K562 (cell line): ENCODE results near the gene PLXNB3. TPM values are rescaled to one million over a fixed set of nuclear protein-coding genes. Genes with fewer than 3 reads are reported as not detected.

ENCODE experiments used
- ATAC-seq: fragments of 200-7000 bp; cut with Tn5 transposase; 3 replicates; pipeline ENCODE4 v1.9.1; 2020; ENCODE audit warnings: moderate library complexity
- BruUV-seq: library from RNA; stranded (reverse); fragments of 400-500 nt; replicated peaks from 2 replicates; lab custom pipeline; 2021; lab: Mats Ljungman, UMichigan
- CTCF ChIA-PET: fragments of 300-600 bp; formaldehyde crosslinking; extraction: SDS; loops from one replicate; lab custom pipeline; 2021; ENCODE audit warnings: low intra/inter-chr PET ratio; lab: Yijun Ruan, JAX
- POLR2A ChIA-PET: fragments of 300-600, 350-650 bp; sonication (Branson Sonifier 250); formaldehyde crosslinking; extraction: SDS; loops from one replicate; lab custom pipeline; 2021; ENCODE audit warnings: antibody characterized with exemption, inconsistent platforms; lab: Yijun Ruan, JAX
- DNase-seq, 4 experiments: peaks; one replicate each; pipeline versions ENCODE4 v3.0.0 to v3.0.0-alpha.2; 2011 to 2018; ENCODE audit warnings: low spot score in 3 of 4, mixed read lengths in 3 of 4; ENCODE audit errors: extremely low read depth in 1 of 4
- FAIRE-seq: peaks from 2 replicates; lab custom pipeline; 2011; peaks lifted over from hg19 to GRCh38; lab: Jason Lieb, UNC
- H2AFZ ChIP-seq: 2 replicates; pipeline ENCODE4 v1.6.0; 2011; ENCODE audit warnings: low read depth, low read length, control low read depth, inconsistent platforms
- H3K27ac ChIP-seq: fragments of 200-600 bp; 3 replicates; pipeline ENCODE4 v1.8.0; 2011; ENCODE audit warnings: low read depth, mild to moderate bottlenecking, control low read depth, inconsistent platforms, low read length, moderate library complexity, mixed read lengths; ENCODE audit errors: extremely low read depth
- H3K27me3 ChIP-seq, 2 experiments: fragments of 300-600 bp in 1 of 2; 2 replicates in 1 of 2; 3 replicates in 1 of 2; pipeline versions ENCODE4 v1.6.0 to v1.8.0; 2011; ENCODE audit warnings: inconsistent platforms in 2 of 2, low read length in 2 of 2, mild to moderate bottlenecking in 1 of 2, mixed read lengths in 1 of 2, moderate library complexity in 1 of 2; ENCODE audit not compliant: control insufficient read depth in 2 of 2, insufficient read depth in 2 of 2
- H3K36me3 ChIP-seq: fragments of 300-600 bp; 3 replicates; pipeline ENCODE4 v1.8.0; 2011; ENCODE audit warnings: mild to moderate bottlenecking, low read length, inconsistent platforms; ENCODE audit not compliant: control insufficient read depth, insufficient read depth
- H3K4me1 ChIP-seq, 2 experiments: fragments of 200-600 bp in 1 of 2; replicated peaks in 1 of 2; 2 replicates in 1 of 2; 3 replicates in 1 of 2; pipeline versions ENCODE4 v1.5.1 to v1.8.0; 2011; ENCODE audit warnings: inconsistent platforms in 2 of 2, low read length in 2 of 2, mild to moderate bottlenecking in 1 of 2, mixed read lengths in 1 of 2, moderate library complexity in 1 of 2; ENCODE audit not compliant: control insufficient read depth in 2 of 2, insufficient read depth in 2 of 2
- H3K4me2 ChIP-seq: 2 replicates; pipeline ENCODE4 v1.6.1; 2011; ENCODE audit warnings: low read length, control low read depth, inconsistent platforms, mixed read lengths; ENCODE audit not compliant: insufficient read depth
- H3K4me3 ChIP-seq: fragments of 200-600 bp; sonication (generic), shearing (Covaris generic); 2 replicates; pipeline ENCODE4 v1.5.1; 2016; ENCODE audit warnings: control low read depth, inconsistent platforms
- H3K79me2 ChIP-seq: fragments of 200-600 bp; 3 replicates; pipeline ENCODE4 v1.8.0; 2011; ENCODE audit warnings: low read length, inconsistent platforms; ENCODE audit not compliant: control insufficient read depth, insufficient read depth
- H3K9ac ChIP-seq, 2 experiments: 2 replicates each; pipeline versions ENCODE4 v1.6.0 to v1.6.1; 2011; ENCODE audit warnings: low read depth in 2 of 2, low read length in 2 of 2, control low read depth in 1 of 2, inconsistent platforms in 1 of 2, mild to moderate bottlenecking in 1 of 2, mixed read lengths in 1 of 2; ENCODE audit not compliant: insufficient read depth in 1 of 2
- H3K9me1 ChIP-seq: one replicate; pipeline ENCODE4 v1.6.0; 2011; ENCODE audit warnings: inconsistent platforms, mild to moderate bottlenecking, low read length, moderate library complexity; ENCODE audit not compliant: control insufficient read depth, insufficient read depth
- H3K9me3 ChIP-seq: replicated peaks from 2 replicates; pipeline ENCODE4 v1.5.1; 2011; ENCODE audit warnings: low read depth, low read length, inconsistent platforms; ENCODE audit not compliant: control insufficient read depth, insufficient read depth
- H4K20me1 ChIP-seq: replicated peaks from 2 replicates; pipeline ENCODE4 v1.6.1; 2011; ENCODE audit warnings: low read length, inconsistent platforms, mixed read lengths; ENCODE audit not compliant: control insufficient read depth, insufficient read depth
- ATF2 ChIP-seq: sonication (generic); formaldehyde crosslinking; IDR thresholded peaks from 2 replicates; pipeline ENCODE4 v1.8.1; 2022; ENCODE audit warnings: missing genetic modification reagents
- EGR1 ChIP-seq: fragments of 450-650 bp; conservative IDR thresholded peaks from 2 replicates; pipeline ENCODE4 v1.6.1; 2017; ENCODE audit warnings: mild to moderate bottlenecking
- GABPB1 ChIP-seq: sonication (generic); formaldehyde crosslinking; IDR thresholded peaks from 2 replicates; pipeline ENCODE4 v1.8.0; 2022; ENCODE audit warnings: mild to moderate bottlenecking, missing genetic modification reagents
- HCFC1 ChIP-seq: IDR thresholded peaks from 2 replicates; pipeline ENCODE4 v1.6.1; 2012; ENCODE audit warnings: low read depth, low read length, improper control_type of control experiment
- KLF10 ChIP-seq: fragments of 250-450 bp; sonication (Bioruptor Pico); IDR thresholded peaks from 2 replicates; pipeline ENCODE4 v1.6.1; 2021; ENCODE audit warnings: matching md5 sums
- LEF1 ChIP-seq: fragments of 450-650 bp; IDR thresholded peaks from 2 replicates; pipeline ENCODE4 v1.6.1; 2016; ENCODE audit warnings: mild to moderate bottlenecking
- MBD1 ChIP-seq: fragments of 250-450 bp; sonication (Bioruptor Pico); IDR thresholded peaks from 2 replicates; pipeline ENCODE4 v1.8.0; 2022; ENCODE audit warnings: inconsistent platforms
- RAD51 ChIP-seq: fragments of 450-650 bp; IDR thresholded peaks from 2 replicates; pipeline ENCODE4 v1.7.1; 2016; ENCODE audit warnings: low read depth, mild to moderate bottlenecking, borderline replicate concordance
- RBM14 ChIP-seq: fragments of 200-400 bp; formaldehyde crosslinking; IDR thresholded peaks from 2 replicates; pipeline ENCODE4 v1.6.1; 2018; ENCODE audit warnings: low read depth, mild to moderate bottlenecking, low read length, moderate library complexity, borderline replicate concordance; ENCODE audit not compliant: insufficient read depth
- SMAD2 ChIP-seq: fragments of 150-350 bp; IDR thresholded peaks from 2 replicates; pipeline ENCODE4 v1.6.1; 2014; ENCODE audit warnings: low read depth, mild to moderate bottlenecking, low read length
- ZBTB17 ChIP-seq: fragments of 450-650 bp; formaldehyde crosslinking; IDR thresholded peaks from 2 replicates; pipeline ENCODE4 v1.4.0; 2020; ENCODE audit warnings: mild to moderate bottlenecking
- ZC3H8 ChIP-seq: fragments of 450-650 bp; IDR thresholded peaks from 2 replicates; pipeline ENCODE4 v1.6.1; 2017
- ZNF445 ChIP-seq: fragments of 250-450 bp; sonication (Bioruptor Pico); IDR thresholded peaks from 2 replicates; pipeline ENCODE4 v1.4.0; 2020; ENCODE audit warnings: low read depth, mild to moderate bottlenecking, moderate library complexity
- WGBS: fragments of 100-300 bp; shearing (Covaris generic); methylation state at CpG from one replicate; pipeline ENCODE4 v1.1.6; 2016; ENCODE audit warnings: low coverage, mixed read lengths; ENCODE audit not compliant: insufficient coverage; ENCODE audit errors: missing lambda C conversion rate; 5-methylcytosine and 5-hydroxymethylcytosine counted together
- in situ Hi-C: fragments of 300-500 bp; cut with MboI; formaldehyde crosslinking; loops from 4 replicates; pipeline ENCODE4 v1.15.0; 2018; ENCODE audit warnings: inconsistent platforms, mixed read lengths
- intact Hi-C: fragments of 100-400 bp; cut with micrococcal nuclease; formaldehyde crosslinking; loops from 2 replicates; pipeline ENCODE4 v1.14.2; 2022
- polyA plus RNA-seq, 8 experiments: library from polyadenylated mRNA; depleted of rRNA in 4 of 8; stranded (reverse) in 5 of 8; unstranded in 3 of 8; fragments of >200 nt; fragmentation: Nextera tagmentation in 2 of 8; fragmentation: Illumina TruSeq in 1 of 8; extraction: Ambion mirVana in 2 of 8; extraction: Trizol in 1 of 8; gene quantifications; 2 replicates each; pipeline versions ENCODE4 v1.2.1 to v1.2.3, GENCODE V29; 2011 to 2014; ENCODE audit warnings: inconsistent platforms in 1 of 8, missing spikeins in 1 of 8
- total RNA-seq, 7 experiments: library from RNA; depleted of rRNA in 6 of 7; stranded (reverse); fragments of >200 nt in 6 of 7; fragmentation: Illumina TruSeq in 2 of 7; extraction: Trizol in 2 of 7; gene quantifications; 2 replicates each; pipeline versions ENCODE4 v1.2.1 to v1.2.3, GENCODE V29; 2011 to 2021; ENCODE audit warnings: low replicate concordance in 1 of 7

PLXNB3 gene
- total and polyA plus RNA-seq, 9 of the 15 experiments (the other 6 are each of a cell fraction or from before 2014, with no cell fraction given): 0.22 to 2.0 (median 1.4) TPM; not detected in 2

DNA sequence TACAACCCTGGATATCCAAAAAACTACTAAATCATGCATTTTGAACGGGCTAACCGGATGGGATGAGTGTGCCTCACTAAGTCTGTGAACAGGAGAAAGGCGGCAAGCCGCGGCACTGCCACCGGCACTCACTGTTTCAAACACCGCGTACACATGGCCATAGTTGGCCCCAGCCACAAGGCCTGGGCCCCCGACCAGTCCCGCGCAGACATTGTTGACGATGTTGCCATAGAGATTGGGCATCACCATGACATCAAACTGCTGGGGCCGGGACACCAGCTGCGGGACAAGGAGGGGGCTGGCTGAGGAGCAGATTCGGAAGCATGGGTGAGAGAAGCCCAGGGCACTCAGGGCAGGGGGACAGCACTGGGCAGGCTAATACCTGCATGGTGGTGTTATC is 22.6 kb downstream of the PLXNB3 start:
- no peak overlapping the region for H3K9ac ChIP-seq
- no peaks in the 10 kb centered on the region; the same call in 1 of the 2 replicates for H4K20me1 ChIP-seq
- no TSS peak for BruUV-seq
- intact Hi-C loops: no loop called here
- ChIA-PET CTCF (no interaction called here), POLR2A (no interaction called here)
- H3K79me2 ChIP-seq: peaks cover 14% of the 10 kb centered on the region; the same call in 2 of the 3 replicates
- no peaks in the 10 kb centered on the region for H3K27me3 ChIP-seq
- H3K27ac ChIP-seq: no peak overlapping the region
- peaks cover 3% of the 10 kb centered on the region for H3K9me1 ChIP-seq
- no peak for FAIRE-seq
- WGBS: 96% methylated on average over 9 of the region's 15 CpGs
- no peak for ATAC-seq
- H3K9me3 ChIP-seq: no peaks in the 10 kb centered on the region
- H3K4me3 ChIP-seq: no peak overlapping the region
- no peak for TF ChIP-seq RBM14
- TF ChIP-seq LEF1: no peak
- TF ChIP-seq KLF10 (CRISPR knock-in tag): no peak
- no peak for TF ChIP-seq GABPB1 (CRISPR knock-in tag)
- no peak for TF ChIP-seq EGR1
- TF ChIP-seq HCFC1: no peak
- no peak for TF ChIP-seq SMAD2
- TF ChIP-seq ZNF445: no peak
- no peak for TF ChIP-seq ZBTB17 (CRISPR knock-in tag)
- TF ChIP-seq RAD51: no peak
- no peak for TF ChIP-seq ATF2 (CRISPR knock-in tag)
- TF ChIP-seq ZC3H8: no peak
- no peak for TF ChIP-seq MBD1
- H2AFZ ChIP-seq: no peak overlapping the region
- H3K36me3 ChIP-seq: peaks cover 64% of the 10 kb centered on the region; the same call in 2 of the 3 replicates
- DNase-seq: no peak
- H3K4me2 ChIP-seq: no peak overlapping the region
- in situ Hi-C loops: no loop called here
- H3K4me1 ChIP-seq: peaks cover 12 to 54% of the 10 kb centered on the region in 2 experiments
